Loucy (cell line): Measurements from ENCODE around the gene LRBA.

ENCODE experiments used
- H2AFZ ChIP-seq: fragments of 200-600 bp; sonication (generic); 2 replicates; pipeline ENCODE4 v1.6.0; 2016; ENCODE audit warnings: antibody characterized with exemption, mild to moderate bottlenecking, low read length, moderate library complexity
- H3F3A ChIP-seq: fragments of 200-600 bp; 2 replicates; pipeline ENCODE4 v1.6.0; 2016; ENCODE audit warnings: antibody characterized with exemption, low read depth, mild to moderate bottlenecking
- H3K27me3 ChIP-seq: fragments of 200-600 bp; sonication (generic); 2 replicates; pipeline ENCODE4 v1.6.1; 2014; ENCODE audit warnings: low read length, mild to moderate bottlenecking; ENCODE audit not compliant: insufficient read depth, poor library complexity, severe bottlenecking
- H3K36me3 ChIP-seq: fragments of 200-600 bp; sonication (generic); 2 replicates; pipeline ENCODE4 v1.6.1; 2016; ENCODE audit warnings: low read length; ENCODE audit not compliant: insufficient read depth
- H3K4me1 ChIP-seq: fragments of 200-600 bp; sonication (generic); 2 replicates; pipeline ENCODE4 v1.5.1; 2014; ENCODE audit warnings: low read length, mild to moderate bottlenecking; ENCODE audit not compliant: insufficient read depth, poor library complexity, severe bottlenecking
- H3K4me2 ChIP-seq: fragments of 200-600 bp; sonication (generic); 2 replicates; pipeline ENCODE4 v1.6.0; 2014; ENCODE audit warnings: antibody characterized with exemption, low read length, low read depth, mild to moderate bottlenecking; ENCODE audit not compliant: poor library complexity, severe bottlenecking
- H3K4me3 ChIP-seq: fragments of 200-600 bp; sonication (generic); 2 replicates; pipeline ENCODE4 v1.5.1; 2014; ENCODE audit warnings: low read length, mild to moderate bottlenecking, mixed read lengths; ENCODE audit not compliant: poor library complexity, severe bottlenecking
- H3K79me2 ChIP-seq: fragments of 200-600 bp; sonication (generic); 2 replicates; pipeline ENCODE4 v1.6.1; 2014; ENCODE audit warnings: low read length; ENCODE audit not compliant: insufficient read depth
- H3K9ac ChIP-seq: fragments of 200-600 bp; sonication (generic); 2 replicates; pipeline ENCODE4 v1.6.0; 2014; ENCODE audit warnings: mild to moderate bottlenecking, low read depth, low read length, moderate library complexity; ENCODE audit not compliant: poor library complexity, severe bottlenecking
- H3K9me2 ChIP-seq: fragments of 200-600 bp; sonication (generic); replicated peaks from 2 replicates; pipeline ENCODE4 v1.6.1; 2016; ENCODE audit warnings: low read depth, low read length, mixed read lengths
- H3K9me3 ChIP-seq: fragments of 200-600 bp; sonication (generic); 2 replicates; pipeline ENCODE4 v1.6.1; 2014; ENCODE audit warnings: mild to moderate bottlenecking, antibody characterized with exemption, low read length, low read depth; ENCODE audit not compliant: insufficient read depth
- H4K20me1 ChIP-seq: fragments of 200-600 bp; sonication (generic); 2 replicates; pipeline ENCODE4 v1.6.0; 2014; ENCODE audit warnings: antibody characterized with exemption, low read length, mild to moderate bottlenecking; ENCODE audit not compliant: insufficient read depth, poor library complexity, severe bottlenecking
- CTCF ChIP-seq: fragments of 200-600 bp; sonication (generic); conservative IDR thresholded peaks from 2 replicates; pipeline ENCODE4 v1.5.1; 2014; ENCODE audit warnings: mild to moderate bottlenecking, antibody characterized with exemption, low read length
- EZH2phosphoT487 ChIP-seq: fragments of 200-600 bp; IDR thresholded peaks from 2 replicates; pipeline ENCODE4 v1.6.1; 2018; ENCODE audit warnings: antibody characterized with exemption, mild to moderate bottlenecking, moderate library complexity, borderline replicate concordance

The LRBA gene

DNA sequence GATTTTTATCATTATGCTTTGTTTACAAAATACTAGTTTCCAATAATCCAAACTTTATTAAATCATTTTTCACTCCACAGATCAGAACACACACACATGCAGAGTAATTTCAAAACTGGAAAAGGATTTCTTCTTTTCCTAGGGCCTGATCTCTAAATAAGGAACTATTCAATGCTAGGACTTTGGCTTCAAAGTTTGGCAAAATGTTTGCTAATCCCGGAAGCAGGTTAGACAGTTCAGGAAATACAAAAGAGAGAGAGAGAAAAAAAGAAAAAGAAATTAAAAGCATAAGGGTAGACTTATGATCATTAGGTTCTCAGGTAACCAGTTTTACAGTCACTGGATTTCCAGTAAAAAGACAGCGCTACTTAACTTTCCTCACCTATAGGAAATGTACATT is 725.9 kb downstream of the LRBA start:
- no peaks in the 10 kb centered on the region for H3F3A ChIP-seq
- no peaks in the 10 kb centered on the region for H3K9me2 ChIP-seq
- peaks cover 4% of the 10 kb centered on the region for H3K4me1 ChIP-seq
- H3K9ac ChIP-seq: no peak overlapping the region
- H3K36me3 ChIP-seq: no peaks in the 10 kb centered on the region
- no peaks in the 10 kb centered on the region for H4K20me1 ChIP-seq
- H2AFZ ChIP-seq: no peak overlapping the region
- H3K4me3 ChIP-seq: no peak overlapping the region
- TF ChIP-seq CTCF (no peak), EZH2phosphoT487 (no peak)
- H3K79me2 ChIP-seq: no peaks in the 10 kb centered on the region
- H3K9me3 ChIP-seq: no peaks in the 10 kb centered on the region; the same call in 1 of the 2 replicates
- H3K27me3 ChIP-seq: no peaks in the 10 kb centered on the region
- no peak overlapping the region for H3K4me2 ChIP-seq

DNA sequence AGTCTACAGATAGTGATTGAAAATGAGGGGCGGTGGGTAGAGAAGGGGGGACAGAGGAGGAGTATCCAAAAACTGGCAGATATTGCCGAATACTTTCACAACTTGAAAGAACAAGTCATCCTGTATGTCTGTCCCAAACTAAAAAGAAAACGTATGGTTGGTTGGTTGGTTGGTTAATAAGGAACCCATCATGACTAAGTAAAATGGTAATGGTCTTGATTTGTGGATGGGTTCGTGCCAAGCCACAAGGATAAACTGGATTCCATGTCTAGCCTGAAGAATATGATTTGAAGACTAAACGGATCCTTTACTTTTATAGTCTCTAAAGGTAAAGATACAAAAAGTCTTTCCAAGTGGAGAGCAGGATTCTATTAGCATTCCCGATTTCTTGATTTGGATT is 728.4 kb downstream of the LRBA start:
- Histone ChIP-seq H3K4me3 (no peak overlapping the region), H2AFZ (no peak overlapping the region), H3K9me3 (no peaks in the 10 kb centered on the region), H3K79me2 (no peaks in the 10 kb centered on the region), H3K9ac (no peak overlapping the region), H3K36me3 (peaks cover 8% of the 10 kb centered on the region; the same call in 1 of the 2 replicates), H3K27me3 (no peaks in the 10 kb centered on the region), H3K9me2 (no peaks in the 10 kb centered on the region), H3K4me1 (peaks cover 4% of the 10 kb centered on the region), H4K20me1 (no peaks in the 10 kb centered on the region), H3K4me2 (no peak overlapping the region), H3F3A (no peaks in the 10 kb centered on the region)
- TF ChIP-seq CTCF (no peak), EZH2phosphoT487 (no peak)

DNA sequence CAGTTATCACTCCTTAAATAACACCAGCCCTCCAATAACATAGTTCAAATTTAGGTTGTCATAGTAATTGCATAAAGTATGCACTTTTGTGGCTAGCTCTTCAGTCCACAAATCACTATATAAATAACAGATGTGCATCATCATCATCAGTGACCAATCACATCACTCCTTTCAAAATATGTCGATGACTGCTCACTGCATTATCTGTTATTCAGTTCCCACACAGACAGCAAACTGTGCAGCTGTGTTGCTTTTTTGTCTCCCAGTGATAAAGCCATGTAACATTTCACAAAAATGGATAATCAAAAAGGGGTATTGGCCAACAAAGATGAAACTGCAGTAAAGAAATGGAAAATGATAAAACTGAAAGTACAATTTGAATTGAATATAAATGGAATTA is 731.4 kb downstream of the LRBA start:
- no peak overlapping the region for H3K4me3 ChIP-seq
- no peaks in the 10 kb centered on the region for H3K9me3 ChIP-seq
- H3K36me3 ChIP-seq: peaks cover 17% of the 10 kb centered on the region; the same call in 1 of the 2 replicates
- H3K4me1 ChIP-seq: no peaks in the 10 kb centered on the region
- no peaks in the 10 kb centered on the region for H3K79me2 ChIP-seq
- H3K9ac ChIP-seq: no peak overlapping the region
- H3K4me2 ChIP-seq: no peak overlapping the region
- H2AFZ ChIP-seq: no peak overlapping the region
- no peaks in the 10 kb centered on the region for H3K9me2 ChIP-seq
- no peak for TF ChIP-seq CTCF
- no peak for TF ChIP-seq EZH2phosphoT487
- no peaks in the 10 kb centered on the region for H3K27me3 ChIP-seq
- no peaks in the 10 kb centered on the region for H3F3A ChIP-seq
- no peaks in the 10 kb centered on the region for H4K20me1 ChIP-seq
